GM18951 (cell line): Measurements from ENCODE around the gene BNC1.
"Not testable (repeated sequence)": the region's sequence is repeated elsewhere in the genome, so short reads cannot be mapped to it uniquely, and the experiment has no call there.

ENCODE experiments used
- POLR2A ChIP-seq: IDR thresholded peaks from 4 replicates; pipeline ENCODE4 v1.6.1; 2011; ENCODE audit warnings: mild to moderate bottlenecking; ENCODE audit not compliant: insufficient read length, insufficient read depth; ENCODE audit errors: extremely low read depth
- in situ Hi-C: fragments of 300-500 bp; cut with MboI; formaldehyde crosslinking; loops from one replicate; pipeline ENCODE4 v1.12.0; 2022; ENCODE audit warnings: low sequenced_read_pairs, mixed read lengths, inconsistent platforms; ENCODE audit not compliant: unreplicated experiment

Gene BNC1

DNA sequence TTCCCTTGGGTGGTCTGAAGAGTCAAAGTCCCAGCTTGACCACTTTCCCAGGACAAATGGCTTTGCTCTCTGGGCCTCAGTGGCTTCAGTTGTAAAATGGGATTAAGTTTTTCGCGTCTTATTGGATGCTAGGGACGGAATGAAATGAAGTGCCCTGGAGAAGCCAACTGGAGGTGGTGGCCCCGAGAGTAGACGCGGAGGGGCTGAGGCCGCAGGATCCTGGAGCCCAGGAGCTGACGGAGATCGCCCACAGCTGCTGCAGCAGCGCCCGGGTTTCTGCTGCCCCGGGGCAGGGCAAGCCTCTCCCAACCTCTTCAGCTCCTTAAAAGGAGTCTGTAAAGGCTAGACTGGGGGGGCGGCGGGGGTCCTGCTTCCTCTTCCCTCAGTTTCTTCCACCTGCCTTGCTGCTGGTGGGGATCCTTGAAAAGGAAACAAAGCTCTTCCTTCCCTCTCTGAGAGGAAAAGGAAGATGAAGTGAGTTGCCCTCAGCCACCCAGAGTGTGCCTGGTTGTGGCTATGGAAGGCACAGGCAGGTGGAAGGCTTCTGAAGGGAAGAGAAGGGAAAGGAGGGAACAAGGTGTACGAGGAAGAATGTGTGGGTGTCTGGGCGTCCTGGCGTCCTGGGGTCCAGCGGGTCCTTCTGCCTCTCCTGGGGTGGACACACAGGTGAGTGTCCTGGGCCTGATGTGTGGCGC is 967 bp upstream of the BNC1 start:
- in situ Hi-C loops, result no loop called here
- TF ChIP-seq POLR2A, result no peak

DNA sequence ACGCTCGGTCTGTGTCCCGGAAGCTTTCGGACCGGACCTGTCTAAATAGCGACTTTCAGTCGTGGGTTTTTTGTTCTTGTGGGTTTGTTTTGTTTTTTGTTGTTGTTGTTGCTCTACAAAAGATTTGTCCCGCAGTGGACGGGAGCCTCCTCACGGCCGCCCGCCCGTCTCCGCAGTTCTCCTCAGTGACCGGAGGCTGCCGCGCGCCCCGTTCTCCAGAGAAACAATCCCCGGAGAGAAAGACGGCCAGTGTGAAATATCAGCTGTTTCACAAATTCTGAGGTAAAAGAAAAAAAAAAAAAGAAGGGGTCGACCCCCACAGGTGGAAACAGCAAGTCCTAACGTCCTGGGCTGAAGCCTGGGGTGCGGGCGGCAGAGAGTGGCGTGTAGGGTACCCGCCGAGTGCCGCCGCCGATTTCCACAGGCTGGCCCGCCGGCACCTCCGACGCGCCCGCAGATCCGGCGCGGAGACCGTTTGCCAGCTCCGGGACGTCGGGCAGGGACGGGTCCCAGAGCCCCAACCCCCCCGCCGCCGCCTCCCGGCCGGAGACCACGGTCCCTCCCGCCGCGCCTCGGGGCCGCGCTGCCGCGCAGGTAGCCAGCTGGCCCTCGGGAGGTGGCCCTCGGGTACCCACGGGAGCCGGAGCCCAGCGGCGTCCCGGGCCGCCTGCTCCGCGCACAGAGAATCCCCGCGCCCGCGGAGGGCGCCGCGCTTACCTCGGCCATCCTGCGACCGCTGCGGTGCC is 478 bp downstream of the BNC1 start:
- no peak for TF ChIP-seq POLR2A
- in situ Hi-C loops, result no loop called here

DNA sequence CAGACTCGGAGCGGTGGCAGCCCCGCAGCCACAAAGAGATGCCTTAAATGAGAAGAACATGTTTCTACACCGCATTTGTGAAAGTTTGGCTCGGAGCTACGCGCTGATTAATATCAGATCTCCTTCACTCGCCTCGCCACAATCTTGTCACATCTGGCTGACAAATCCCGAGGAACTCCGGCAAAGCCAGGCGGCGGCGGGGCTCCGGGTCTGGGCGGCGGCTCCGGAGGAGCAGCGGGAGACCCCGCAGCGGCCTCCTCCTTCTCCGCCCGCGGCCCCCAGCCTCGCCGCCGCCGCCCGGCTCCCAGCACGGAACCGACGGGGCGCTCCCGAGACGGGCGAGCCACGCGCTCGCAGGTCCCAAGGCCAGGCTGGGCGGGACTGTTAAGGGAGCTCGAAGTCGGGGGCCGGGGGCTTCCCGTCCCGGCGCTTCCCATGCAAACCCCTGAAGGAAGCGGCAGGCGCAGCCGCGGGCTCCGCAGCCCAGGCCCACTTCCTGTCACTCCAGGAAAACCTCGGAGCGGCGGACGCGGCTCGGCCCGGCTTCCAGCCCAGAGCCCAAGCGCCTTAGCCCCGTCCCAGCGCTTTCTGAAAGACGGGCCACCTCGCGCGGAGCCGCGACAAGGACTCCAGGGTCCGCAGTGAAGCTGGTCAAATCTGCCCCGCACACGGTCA is 1.2 kb downstream of the BNC1 start:
- in situ Hi-C loops, result no loop called here
- TF ChIP-seq POLR2A, result no peak

DNA sequence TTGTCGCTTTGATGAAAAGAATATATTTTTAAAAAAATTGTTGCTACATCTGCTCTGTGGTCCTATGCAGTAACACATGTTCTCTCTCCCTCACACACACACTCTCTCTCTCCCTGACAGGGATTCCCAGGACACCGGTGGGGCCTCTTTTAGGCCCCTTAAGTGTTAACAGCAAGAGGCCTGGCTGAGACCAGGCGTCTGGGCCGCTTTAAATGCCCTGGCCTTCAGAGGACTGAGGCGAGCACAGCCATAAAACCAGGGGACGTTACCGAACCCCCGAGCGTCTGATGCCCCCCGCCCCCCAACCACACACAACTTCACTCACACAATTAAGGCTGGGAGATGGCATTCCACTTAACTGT is 1.7 kb downstream of the BNC1 start:
- no peak for TF ChIP-seq POLR2A
- in situ Hi-C loops, result no loop called here

DNA sequence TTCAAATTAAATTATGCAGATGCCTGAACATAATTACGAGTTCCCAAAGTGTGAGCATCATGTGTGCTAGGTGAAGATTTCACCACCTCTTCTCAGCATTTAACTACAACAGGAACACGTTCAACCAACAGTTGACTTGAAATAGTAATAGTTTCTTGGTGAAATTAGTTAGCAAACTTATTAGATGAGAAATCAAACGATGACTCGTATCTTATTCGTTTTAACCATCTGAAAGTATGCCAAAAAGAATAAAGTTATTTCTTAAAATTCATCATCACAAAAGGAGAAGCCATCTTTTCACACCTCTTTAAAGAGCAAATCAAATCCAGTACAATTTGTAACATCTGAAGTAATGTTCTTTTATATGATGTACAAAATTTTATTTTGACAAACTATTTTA is 2.3 kb downstream of the BNC1 start:
- in situ Hi-C loops, result no loop called here
- no peak for TF ChIP-seq POLR2A

DNA sequence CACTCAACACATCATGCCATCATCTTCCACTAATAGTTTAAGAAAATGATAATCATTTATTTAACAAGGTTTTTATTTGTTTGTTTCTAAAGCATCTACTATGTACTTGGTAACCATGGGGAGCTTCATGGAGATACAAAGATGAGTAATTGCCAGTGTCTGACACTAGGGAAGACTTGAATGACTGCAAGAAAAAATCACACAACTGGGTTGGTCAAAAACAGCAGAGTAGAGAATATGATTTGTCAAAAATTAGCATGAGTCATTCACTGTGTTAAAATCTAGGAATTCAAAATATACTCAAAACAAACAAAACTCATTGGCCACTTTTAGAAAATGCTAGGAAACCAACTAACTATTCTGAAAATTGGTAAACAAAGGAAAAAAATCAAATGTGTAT is 6.3 kb downstream of the BNC1 start:
- no peak for TF ChIP-seq POLR2A
- in situ Hi-C loops, result no loop called here

DNA sequence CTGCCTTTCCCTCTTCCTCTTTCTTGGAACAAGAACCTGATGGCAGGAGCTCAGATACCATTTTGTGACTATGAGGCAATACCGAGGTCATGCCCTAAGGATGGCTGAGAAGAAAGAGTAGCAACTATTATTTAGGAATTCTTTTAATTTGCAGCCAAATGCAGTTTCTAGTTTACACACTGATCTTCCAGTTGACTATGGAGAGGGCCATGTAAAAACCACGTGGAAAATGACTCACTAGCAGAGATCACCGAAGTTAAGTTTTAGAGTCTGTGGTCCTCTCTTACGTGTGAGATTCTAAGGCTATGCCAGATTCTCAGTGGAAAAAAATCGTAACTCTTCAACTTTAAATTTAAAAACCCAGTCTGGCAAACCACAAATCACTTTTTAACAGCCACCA is 7.8 kb downstream of the BNC1 start:
- in situ Hi-C loops, result no loop called here
- TF ChIP-seq POLR2A, result no peak

DNA sequence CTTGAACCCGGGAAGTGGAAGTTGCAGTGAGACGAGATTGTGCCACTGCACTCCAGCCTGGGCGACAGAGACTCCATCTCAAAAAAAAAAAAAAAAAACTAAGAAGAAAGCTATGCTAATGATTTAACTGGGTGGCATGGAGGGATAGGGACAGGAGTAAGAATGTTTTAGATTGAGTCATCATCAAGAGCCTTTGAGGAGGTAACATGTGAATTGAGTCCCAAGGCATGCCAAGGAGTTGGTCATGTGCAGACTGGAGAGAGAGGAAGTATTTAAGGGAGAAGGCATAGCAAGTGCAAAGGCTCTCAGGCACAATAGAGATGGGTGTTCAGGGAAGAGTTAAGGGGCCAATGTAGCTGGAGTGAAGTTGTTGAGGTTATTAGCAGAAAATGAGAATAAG is 9.1 kb downstream of the BNC1 start:
- in situ Hi-C loops, result no loop called here
- no peak for TF ChIP-seq POLR2A

DNA sequence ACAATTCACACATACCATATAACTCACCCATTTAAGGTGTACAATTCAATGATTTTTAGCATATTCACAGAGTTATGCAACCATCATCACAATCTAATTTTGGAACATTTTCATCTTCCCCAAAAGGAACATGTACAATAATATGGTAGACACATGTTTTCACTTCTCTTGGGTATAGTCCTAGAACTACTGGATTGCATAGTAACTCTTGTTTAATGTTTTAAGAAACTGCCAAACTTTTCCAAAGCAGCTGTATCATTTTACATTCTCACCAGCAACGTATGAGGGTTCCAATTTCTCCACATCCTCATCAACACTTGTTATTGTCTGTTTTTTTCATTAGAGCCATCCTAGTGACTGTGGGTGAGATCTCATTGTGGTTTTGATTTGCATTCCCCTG is 14.3 kb downstream of the BNC1 start:
- no peak for TF ChIP-seq POLR2A
- in situ Hi-C loops, result no loop called here

DNA sequence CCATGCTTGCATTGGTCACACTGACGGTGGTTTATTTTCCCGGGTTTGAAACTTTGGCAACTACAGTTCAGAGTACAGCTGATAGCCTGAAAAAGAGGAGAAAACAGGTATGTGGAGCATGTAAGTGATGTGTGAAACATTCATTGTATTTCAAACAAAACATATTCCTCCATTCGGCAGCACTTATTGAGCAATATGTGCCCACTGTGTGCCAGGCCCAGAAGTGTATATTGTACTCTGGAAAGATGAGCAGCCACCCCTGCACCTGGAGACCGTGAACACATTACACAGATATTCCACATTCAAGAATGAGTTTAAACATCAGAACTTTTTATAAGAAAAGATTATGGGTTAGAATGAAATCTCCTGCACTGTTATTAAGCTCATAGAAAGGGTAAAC is 16.3 kb downstream of the BNC1 start:
- in situ Hi-C loops, result no loop called here
- no peak for TF ChIP-seq POLR2A

DNA sequence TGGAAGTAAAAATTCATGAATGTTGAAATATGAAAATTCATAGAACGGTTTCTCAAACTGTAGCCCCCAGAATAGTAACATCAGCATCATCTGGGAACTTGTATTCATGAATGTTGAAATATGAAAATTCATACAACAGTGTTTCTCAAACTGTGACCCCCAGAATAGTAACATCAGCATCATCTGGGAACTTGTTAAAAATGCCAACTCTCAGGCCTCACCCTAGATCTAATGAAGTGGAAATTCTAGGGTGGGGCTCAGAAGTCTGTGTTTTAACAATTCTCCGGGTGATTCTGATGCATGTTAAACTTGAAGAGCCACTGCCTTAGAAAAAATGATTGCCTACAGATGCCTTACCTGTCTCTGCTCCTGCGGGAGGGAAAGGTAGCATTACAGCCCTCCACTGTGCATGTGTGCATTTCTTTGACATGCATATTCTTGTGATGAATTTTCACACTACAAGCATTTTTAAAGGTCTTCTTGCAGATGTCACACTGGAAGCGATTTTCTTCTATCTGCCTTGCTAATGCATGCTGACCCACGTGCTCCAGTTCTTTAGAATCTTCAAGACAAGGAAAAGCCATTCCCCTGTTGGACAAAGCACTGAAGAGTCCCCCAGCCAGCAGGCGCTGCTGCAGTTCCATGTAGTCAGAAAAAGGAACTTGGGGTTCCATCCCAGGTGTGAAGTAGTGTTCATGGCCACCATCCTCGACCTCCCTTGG is 21.7 kb downstream of the BNC1 start:
- in situ Hi-C loops, result no loop called here
- no peak for TF ChIP-seq POLR2A

DNA sequence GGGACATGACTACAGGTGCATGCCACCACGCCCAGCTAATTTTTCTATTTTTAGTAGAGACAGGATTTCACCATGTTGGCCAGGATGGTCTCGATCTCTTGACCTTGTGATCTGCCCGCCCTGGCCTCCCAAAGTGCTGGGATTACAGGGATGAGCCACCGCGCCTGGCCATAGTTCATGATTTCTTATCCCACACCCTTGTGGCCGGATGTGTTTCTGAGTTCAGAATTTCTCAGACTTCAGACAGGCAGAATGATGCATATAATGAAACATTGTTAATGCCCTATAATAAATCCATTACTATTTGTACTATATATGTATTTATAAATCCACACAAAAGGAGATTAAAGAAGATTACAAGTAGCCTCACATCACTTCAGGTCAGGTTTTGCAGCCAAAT is 22.3 kb downstream of the BNC1 start:
- in situ Hi-C loops, result not testable (repeated sequence)

DNA sequence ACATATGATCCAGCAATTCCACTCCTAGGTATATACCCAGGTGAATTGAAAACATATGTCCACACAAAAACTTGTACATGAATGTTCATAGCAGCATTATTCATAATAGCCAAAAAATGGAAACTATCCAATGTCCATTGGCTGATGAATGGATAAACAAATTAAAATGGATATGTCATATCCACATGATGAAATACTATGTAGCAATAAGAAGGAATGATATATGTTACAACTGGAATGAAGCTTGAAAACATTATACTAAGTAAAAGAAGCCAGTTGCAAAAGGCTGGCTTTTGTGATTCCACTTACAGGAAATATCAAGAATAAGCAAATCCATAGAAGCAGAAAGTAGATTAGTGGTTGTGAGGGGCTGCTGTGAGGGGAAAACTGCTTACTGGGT is 33.7 kb downstream of the BNC1 start:
- no peak for TF ChIP-seq POLR2A
- in situ Hi-C loops, result no loop called here
